Endothelial cell of umbilical vein (primary cell): Measurements from ENCODE around the gene LIPF. TPM values are rescaled to one million over a fixed set of nuclear protein-coding genes. Genes with fewer than 3 reads are reported as not detected.
A peak's percentile ranks its signal among the peaks of the same experiment; 100 is the strongest.

Experiments
- Bru-seq: library from RNA; stranded (reverse); fragments of 400-500 nt; gene quantifications from one replicate; lab custom pipeline; 2021; lab: Mats Ljungman, UMichigan
- BruChase-seq, 2 experiments: library from RNA; stranded (reverse); fragments of 400-500 nt; gene quantifications; one replicate each; lab custom pipeline; 2021; lab: Mats Ljungman, UMichigan
- BruUV-seq: library from RNA; stranded (reverse); fragments of 400-500 nt; replicated peaks from 2 replicates; lab custom pipeline; 2021; lab: Mats Ljungman, UMichigan
- CTCF ChIA-PET: fragments of 300-600, 350-600 bp; sonication (Branson Sonifier 250); formaldehyde crosslinking; loops from one replicate; lab custom pipeline; 2021; ENCODE audit warnings: antibody characterized with exemption, inconsistent platforms; lab: Charles Lee
- POLR2A ChIA-PET: fragments of 300-600, 350-600 bp; sonication (Branson Sonifier 250); formaldehyde crosslinking; loops from one replicate; lab custom pipeline; 2021; ENCODE audit warnings: antibody characterized with exemption, inconsistent platforms; lab: Charles Lee
- DNase-seq: peaks from one replicate; pipeline ENCODE4 v3.0.0-alpha.2; 2011; ENCODE audit warnings: low read depth, low spot score
- FAIRE-seq: peaks from 2 replicates; lab custom pipeline; 2011; peaks lifted over from hg19 to GRCh38; lab: Jason Lieb, UNC
- H2AFZ ChIP-seq: 2 replicates; pipeline ENCODE4 v1.6.0; 2012; ENCODE audit warnings: low read depth, low read length, control low read depth, inconsistent platforms
- H3K27ac ChIP-seq: 2 replicates; pipeline ENCODE4 v1.5.1; 2011; ENCODE audit warnings: low read depth, mild to moderate bottlenecking, control low read depth, low read length, moderate library complexity; ENCODE audit not compliant: insufficient read depth
- H3K27me3 ChIP-seq, 2 experiments: 2 replicates each; pipeline versions ENCODE4 v1.6.0 to v1.6.1; 2011; ENCODE audit warnings: low read length in 2 of 2, mixed read lengths in 1 of 2; ENCODE audit not compliant: control insufficient read depth in 2 of 2, insufficient read depth in 2 of 2
- H3K36me3 ChIP-seq, 2 experiments: 2 replicates in 1 of 2; 3 replicates in 1 of 2; pipeline ENCODE4 v1.5.1; 2011; ENCODE audit warnings: low read length in 2 of 2, mild to moderate bottlenecking in 1 of 2, moderate library complexity in 1 of 2; ENCODE audit not compliant: control insufficient read depth in 2 of 2, insufficient read depth in 2 of 2; ENCODE audit errors: extremely low read depth in 1 of 2
- H3K4me1 ChIP-seq: 3 replicates; pipeline ENCODE4 v1.5.1; 2011; ENCODE audit warnings: mild to moderate bottlenecking, low read length; ENCODE audit not compliant: control insufficient read depth, insufficient read depth; ENCODE audit errors: extremely low read depth
- H3K4me2 ChIP-seq: 2 replicates; pipeline ENCODE4 v1.6.1; 2011; ENCODE audit warnings: low read length, control low read depth, mixed read lengths; ENCODE audit not compliant: insufficient read depth
- H3K4me3 ChIP-seq, 3 experiments: fragments of 200-600 bp in 1 of 3; sonication (generic), shearing (Covaris generic) in 1 of 3; replicated peaks in 1 of 3; 2 replicates each; pipeline ENCODE4 v1.5.1; 2011 to 2016; ENCODE audit warnings: control low read depth in 3 of 3, low read length in 3 of 3, mild to moderate bottlenecking in 2 of 3, inconsistent platforms in 1 of 3, low read depth in 1 of 3, moderate library complexity in 1 of 3; ENCODE audit not compliant: insufficient read depth in 1 of 3
- H3K79me2 ChIP-seq: 2 replicates; pipeline ENCODE4 v1.6.0; 2012; ENCODE audit warnings: low read length, inconsistent platforms; ENCODE audit not compliant: control insufficient read depth, insufficient read depth
- H3K9ac ChIP-seq: replicated peaks from 2 replicates; pipeline ENCODE3; 2011; ENCODE audit warnings: low read length, control low read depth; ENCODE audit not compliant: insufficient read depth; ENCODE audit errors: extremely low read depth
- H3K9me1 ChIP-seq: replicated peaks from 3 replicates; pipeline ENCODE4 v1.6.0; 2011; ENCODE audit warnings: mild to moderate bottlenecking, low read length; ENCODE audit not compliant: control insufficient read depth, insufficient read depth; ENCODE audit errors: extremely low read depth
- H3K9me3 ChIP-seq: replicated peaks from 2 replicates; pipeline ENCODE4 v1.5.1; 2012; ENCODE audit warnings: low read length, inconsistent platforms; ENCODE audit not compliant: control insufficient read depth, insufficient read depth
- H4K20me1 ChIP-seq: replicated peaks from 2 replicates; pipeline ENCODE3; 2011; ENCODE audit warnings: mild to moderate bottlenecking, low read length; ENCODE audit not compliant: control insufficient read depth, insufficient read depth; ENCODE audit errors: extremely low read depth
- EZH2 ChIP-seq: IDR thresholded peaks from 2 replicates; pipeline ENCODE4 v1.6.1; 2012; ENCODE audit warnings: borderline replicate concordance, low read depth, mild to moderate bottlenecking, moderate library complexity, low read length, inconsistent platforms; ENCODE audit not compliant: severe bottlenecking
- FOS ChIP-seq: IDR thresholded peaks from 2 replicates; pipeline ENCODE4 v1.6.1; 2011; ENCODE audit warnings: mild to moderate bottlenecking, low read length, moderate library complexity, borderline replicate concordance; ENCODE audit not compliant: insufficient read depth
- GATA2 ChIP-seq: IDR thresholded peaks from 2 replicates; pipeline ENCODE4 v1.7.0; 2011; ENCODE audit warnings: low read depth, mild to moderate bottlenecking, moderate library complexity, mixed read lengths, low read length; ENCODE audit not compliant: insufficient read length, insufficient read depth
- JUN ChIP-seq: IDR thresholded peaks from 2 replicates; pipeline ENCODE4 v1.6.1; 2011; ENCODE audit warnings: borderline replicate concordance, low read depth; ENCODE audit not compliant: insufficient read length, insufficient read depth
- MYC ChIP-seq: IDR thresholded peaks from one replicate; pipeline ENCODE4 v1.6.1; 2011; ENCODE audit warnings: mild to moderate bottlenecking, low read depth, low read length
- POLR2AphosphoS5 ChIP-seq: IDR thresholded peaks from 2 replicates; pipeline ENCODE4 v1.6.1; 2012; ENCODE audit warnings: low read depth, mild to moderate bottlenecking, control low read depth, low read length, moderate library complexity; ENCODE audit not compliant: insufficient read depth
- dilution Hi-C: fragments of 300-500 bp; cut with MboI; formaldehyde crosslinking; loops from one replicate; pipeline ENCODE4 v1.15.0; 2019; ENCODE audit warnings: low sequenced_read_pairs; ENCODE audit not compliant: extremely low pct_ligation_motif_present
- intact Hi-C: fragments of 100-400 bp; cut with micrococcal nuclease; formaldehyde crosslinking; loops from one replicate; pipeline ENCODE4 v1.10.0; 2022
- long read RNA-seq: library from polyadenylated mRNA; stranded (forward); transcript quantifications from one replicate; pipeline ENCODE4 v2.0.0, GENCODE V29; 2021
- polyA minus RNA-seq, 3 experiments: library from RNA; depleted of rRNA, polyadenylated mRNA; stranded (reverse); fragments of >200 nt; gene quantifications; 1 replicate in 1 of 3; 2 replicates in 2 of 3; pipeline ENCODE4 v1.2.3, GENCODE V29; 2011
- polyA plus RNA-seq, 4 experiments: library from polyadenylated mRNA; depleted of rRNA in 3 of 4; stranded (reverse) in 3 of 4; unstranded in 1 of 4; fragments of >200 nt; gene quantifications; 2 replicates each; pipeline versions ENCODE4 v1.2.1 to v1.2.3, GENCODE V29; 2011 to 2012; ENCODE audit warnings: missing spikeins in 1 of 4
- total RNA-seq: library from RNA; stranded (reverse); gene quantifications from 2 replicates; pipeline ENCODE4 v1.2.3, GENCODE V29; 2021
- TF ChIP-seq, protein P1 (sequence below), 2 donors: IDR thresholded peaks; 1 replicate in 1 of 2; 2 replicates in 1 of 2; pipeline ENCODE4 v1.5.1; 2011; ENCODE audit warnings: low read length in 2 of 2, mild to moderate bottlenecking in 2 of 2, moderate library complexity in 2 of 2, control low read depth in 1 of 2, inconsistent platforms in 1 of 2, low read depth in 1 of 2; ENCODE audit not compliant: insufficient read depth in 1 of 2; ENCODE audit errors: extremely low read depth in 1 of 2
- TF ChIP-seq, protein P2 (sequence below): IDR thresholded peaks from 2 replicates; pipeline ENCODE4 v1.6.1; 2011; ENCODE audit not compliant: insufficient read depth, insufficient read length

The LIPF gene, protein sequence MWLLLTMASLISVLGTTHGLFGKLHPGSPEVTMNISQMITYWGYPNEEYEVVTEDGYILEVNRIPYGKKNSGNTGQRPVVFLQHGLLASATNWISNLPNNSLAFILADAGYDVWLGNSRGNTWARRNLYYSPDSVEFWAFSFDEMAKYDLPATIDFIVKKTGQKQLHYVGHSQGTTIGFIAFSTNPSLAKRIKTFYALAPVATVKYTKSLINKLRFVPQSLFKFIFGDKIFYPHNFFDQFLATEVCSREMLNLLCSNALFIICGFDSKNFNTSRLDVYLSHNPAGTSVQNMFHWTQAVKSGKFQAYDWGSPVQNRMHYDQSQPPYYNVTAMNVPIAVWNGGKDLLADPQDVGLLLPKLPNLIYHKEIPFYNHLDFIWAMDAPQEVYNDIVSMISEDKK
- total RNA-seq (not detected in 2 replicates), polyA plus RNA-seq (not detected in 2 replicates), polyA minus RNA-seq (not detected in 2 replicates), Bru-seq, nascent RNA (percentile 6 among the genes with signal in this experiment), BruChase-seq, experiment 1, labeled RNA remaining after a 6-hour chase (not detected), BruChase-seq, experiment 2, labeled RNA remaining after a 2-hour chase (not detected)
- polyA plus RNA-seq (2011; cell fraction: cytosol; rRNA removed) = not detected in 2 replicates
- not detected in 2 replicates for polyA plus RNA-seq (2011; cell fraction: nucleus; rRNA removed)
- polyA plus RNA-seq (2012) = not detected in 2 replicates
- not detected for polyA minus RNA-seq (2011; cell fraction: cytosol; rRNA and poly(A)+ RNA removed)
- not detected in 2 replicates for polyA minus RNA-seq (2011; cell fraction: nucleus; rRNA and poly(A)+ RNA removed)
- long read RNA-seq = 0 reads

DNA sequence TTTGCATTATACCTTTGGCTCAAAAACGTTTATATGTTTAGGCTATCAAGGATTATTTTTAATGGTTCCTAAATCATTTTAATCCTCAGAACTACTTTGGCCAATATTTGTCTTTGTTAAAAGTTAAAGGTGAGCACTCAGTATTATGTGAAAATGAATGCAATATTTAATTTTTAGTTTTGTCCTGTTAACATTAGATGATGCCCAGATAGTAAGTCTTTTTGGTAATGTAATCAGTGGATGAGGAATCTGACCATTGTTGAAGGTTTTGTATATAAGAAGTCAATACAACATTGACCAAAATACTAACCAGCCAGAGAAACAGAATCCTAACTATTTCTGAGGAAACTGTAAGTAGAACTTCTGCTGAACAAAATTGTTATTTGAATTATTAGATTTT is at the start of gene LIPF:
Gene LIPF, plus strand, starts transcription at position 301 of the 400 bp plus-strand sequence. CDS start 2,856 bp downstream, outside the sequence.
- no peak for FAIRE-seq
- TF ChIP-seq EZH2 = no peak
- TF ChIP-seq POLR2AphosphoS5 = no peak
- no peak for TF ChIP-seq FOS
- TF ChIP-seq JUN = no peak
- no peak for TF ChIP-seq MYC
- TF ChIP-seq GATA2 = no peak
- TF ChIP-seq, protein P1, sequence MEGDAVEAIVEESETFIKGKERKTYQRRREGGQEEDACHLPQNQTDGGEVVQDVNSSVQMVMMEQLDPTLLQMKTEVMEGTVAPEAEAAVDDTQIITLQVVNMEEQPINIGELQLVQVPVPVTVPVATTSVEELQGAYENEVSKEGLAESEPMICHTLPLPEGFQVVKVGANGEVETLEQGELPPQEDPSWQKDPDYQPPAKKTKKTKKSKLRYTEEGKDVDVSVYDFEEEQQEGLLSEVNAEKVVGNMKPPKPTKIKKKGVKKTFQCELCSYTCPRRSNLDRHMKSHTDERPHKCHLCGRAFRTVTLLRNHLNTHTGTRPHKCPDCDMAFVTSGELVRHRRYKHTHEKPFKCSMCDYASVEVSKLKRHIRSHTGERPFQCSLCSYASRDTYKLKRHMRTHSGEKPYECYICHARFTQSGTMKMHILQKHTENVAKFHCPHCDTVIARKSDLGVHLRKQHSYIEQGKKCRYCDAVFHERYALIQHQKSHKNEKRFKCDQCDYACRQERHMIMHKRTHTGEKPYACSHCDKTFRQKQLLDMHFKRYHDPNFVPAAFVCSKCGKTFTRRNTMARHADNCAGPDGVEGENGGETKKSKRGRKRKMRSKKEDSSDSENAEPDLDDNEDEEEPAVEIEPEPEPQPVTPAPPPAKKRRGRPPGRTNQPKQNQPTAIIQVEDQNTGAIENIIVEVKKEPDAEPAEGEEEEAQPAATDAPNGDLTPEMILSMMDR (IDR thresholded peaks at IDR 0.05; ENCODE audit: extremely low read depth in 1 of 2, insufficient read depth in 1 of 2, low read depth in 1 of 2, low read length in 2 of 2) = no peak
- TF ChIP-seq, protein P2, sequence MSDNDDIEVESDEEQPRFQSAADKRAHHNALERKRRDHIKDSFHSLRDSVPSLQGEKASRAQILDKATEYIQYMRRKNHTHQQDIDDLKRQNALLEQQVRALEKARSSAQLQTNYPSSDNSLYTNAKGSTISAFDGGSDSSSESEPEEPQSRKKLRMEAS = no peak
- Histone ChIP-seq H3K9me3 (no peaks in the 10 kb centered on the region), H3K9ac (no peak within 1 kb of the TSS), H3K4me3 (no peak within 1 kb of the TSS), H3K79me2 (no peaks in the 10 kb centered on the region), H3K9me1 (no peaks in the 10 kb centered on the region), H3K4me2 (no peak within 1 kb of the TSS), H3K27me3 (no peaks in the 10 kb centered on the region), H2AFZ (no peak within 1 kb of the TSS), H3K4me1 (peaks cover 8% of the 10 kb centered on the region), H4K20me1 (no peaks in the 10 kb centered on the region), H3K36me3 (no peaks in the 10 kb centered on the region), H3K27ac (no peak within 1 kb of the TSS)
- ChIA-PET CTCF (no interaction called here), POLR2A (no interaction called here)
- no TSS peak for BruUV-seq
- DNase-seq = no peak
- intact Hi-C loops = no loop called here
- dilution Hi-C loops = no loop called here
